ENCODE data around the gene TAF4.
"Not testable (repeated sequence)": the region's sequence is repeated elsewhere in the genome, so short reads cannot be mapped to it uniquely, and the experiment has no call there.

Gene TAF4

DNA sequence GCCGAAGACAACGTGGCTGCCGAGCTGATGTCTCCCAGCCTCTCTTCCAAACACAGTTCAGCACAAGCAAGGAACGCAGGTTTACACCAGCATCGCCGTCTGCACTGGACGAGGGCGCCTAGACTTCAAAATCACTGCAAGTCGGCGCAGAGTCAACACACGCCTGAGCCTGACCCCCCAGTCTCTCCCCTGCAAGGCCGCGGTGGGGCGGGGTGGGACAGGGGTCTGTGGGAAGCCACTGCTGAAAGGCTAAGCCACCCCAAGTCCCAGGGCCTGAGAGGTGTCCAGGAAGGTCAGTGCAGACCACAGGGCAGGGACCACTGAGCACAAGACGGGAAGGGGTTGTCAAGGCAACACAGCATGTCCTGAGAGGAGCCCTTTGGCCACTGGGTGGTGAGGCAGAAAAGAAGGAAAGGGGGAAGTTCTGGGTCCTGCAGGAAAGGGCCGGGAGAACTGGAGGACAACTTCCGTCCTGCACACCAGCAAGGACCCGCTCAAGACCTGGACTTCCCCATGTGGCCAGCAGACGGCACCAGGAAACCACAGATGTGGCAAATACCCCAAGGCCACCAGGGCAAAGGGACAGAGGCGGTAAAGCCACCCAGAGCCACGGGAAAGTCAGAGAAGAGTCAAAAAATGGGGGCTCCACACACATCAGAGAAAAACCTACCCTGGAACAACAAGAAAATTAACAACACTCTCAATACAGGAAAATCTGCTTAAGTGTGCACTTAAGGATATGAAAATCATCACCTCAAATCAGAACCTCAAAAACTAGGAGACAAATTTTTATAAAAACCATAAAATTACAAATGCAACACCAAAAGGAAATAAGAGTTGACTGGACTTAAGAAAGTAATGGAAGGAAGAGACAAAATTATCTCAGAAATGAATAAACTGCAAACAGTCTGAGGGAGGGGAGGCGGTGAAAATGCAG is 84.8 kb downstream of the TAF4 start:
- no peak for DNase-seq (ENCODE audit: low read depth in 3 of 3, low spot score in 1 of 3)

DNA sequence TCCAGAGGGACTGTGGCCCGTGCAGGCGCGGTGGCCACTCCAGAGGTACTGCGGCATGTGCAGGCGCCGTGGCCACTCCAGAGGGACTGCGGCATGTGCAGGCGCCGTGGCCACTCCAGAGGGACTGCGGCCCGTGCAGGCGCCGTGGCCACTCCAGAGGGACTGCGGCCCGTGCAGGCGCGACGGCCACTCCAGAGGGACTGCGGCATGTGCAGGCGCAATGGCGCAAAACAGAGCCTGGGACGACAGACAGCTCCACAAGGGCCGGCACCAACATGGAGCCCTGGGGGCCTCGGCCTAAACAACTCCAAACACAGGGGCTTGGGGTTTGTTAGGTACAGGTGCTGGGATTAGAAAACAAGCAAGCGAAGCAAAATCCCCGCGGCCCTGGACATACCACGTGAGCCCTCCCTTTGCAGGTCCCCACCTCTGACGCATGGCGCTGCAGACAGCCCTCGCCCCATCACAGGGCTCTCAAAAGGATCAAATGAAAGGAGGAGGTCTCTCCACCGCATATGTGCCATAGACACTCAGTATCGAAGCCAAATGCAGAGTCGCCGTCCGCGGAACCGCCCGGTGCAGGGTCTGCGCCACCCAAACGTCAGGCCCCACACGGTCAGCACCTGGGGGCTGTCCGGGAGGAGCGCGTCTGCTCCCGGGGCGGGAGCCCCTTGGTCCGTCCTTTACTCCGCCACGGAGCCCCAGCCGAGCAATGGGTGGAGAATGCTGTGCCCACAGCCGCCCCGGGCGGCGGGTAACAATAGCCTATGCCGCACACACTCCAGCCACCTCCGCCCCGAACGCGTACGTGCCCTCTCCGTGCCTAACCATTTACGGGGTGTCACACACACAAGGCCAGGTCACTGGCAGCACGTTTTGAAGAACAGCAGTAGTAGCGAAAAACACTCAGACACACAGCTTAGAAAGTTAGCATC is 85.7 kb downstream of the TAF4 start:
- no peak for DNase-seq (ENCODE audit: low read depth in 3 of 3, low spot score in 1 of 3)

DNA sequence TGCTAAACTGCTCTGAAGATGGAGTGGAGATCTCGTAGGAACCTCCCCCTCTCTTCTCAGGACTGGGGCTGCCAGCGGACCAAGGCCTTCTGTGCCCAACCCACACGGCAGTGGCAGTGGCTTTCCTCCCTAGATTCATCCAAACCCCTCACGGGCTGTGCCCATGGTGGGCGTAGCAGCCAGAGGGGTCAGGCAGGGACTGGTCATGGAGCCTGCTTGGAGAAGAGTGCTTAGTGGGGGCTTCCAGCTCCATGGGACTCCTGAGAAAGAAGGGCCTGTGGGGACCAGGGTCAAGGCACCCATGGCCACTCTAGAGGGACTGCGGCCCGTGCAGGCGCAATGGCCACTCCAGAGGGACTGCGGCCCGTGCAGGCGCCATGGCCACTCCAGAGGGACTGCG is 86.6 kb downstream of the TAF4 start:
- no peak for DNase-seq (ENCODE audit: low read depth in 3 of 3, low spot score in 1 of 3)

DNA sequence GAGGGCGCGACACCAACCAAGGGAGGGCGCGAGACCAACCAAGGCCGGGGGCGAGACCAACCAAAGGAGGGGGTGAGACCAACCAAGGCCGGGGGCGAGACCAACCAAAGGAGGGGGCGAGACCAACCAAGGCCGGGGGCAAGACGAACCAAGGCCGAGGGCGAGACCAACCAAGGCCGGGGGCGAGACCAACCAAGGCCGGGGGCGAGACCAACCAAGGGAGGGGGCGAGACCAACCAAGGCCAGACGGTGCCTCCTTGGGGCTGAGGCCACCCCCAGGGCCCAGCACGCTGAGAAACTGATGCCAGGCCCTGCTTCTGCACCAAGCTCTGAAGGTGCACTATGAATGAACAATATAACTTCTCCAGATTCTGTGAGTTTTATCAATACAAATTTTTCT is 87.2 kb downstream of the TAF4 start:
- no peak for DNase-seq (ENCODE audit: low read depth in 3 of 3, low spot score in 1 of 3)

DNA sequence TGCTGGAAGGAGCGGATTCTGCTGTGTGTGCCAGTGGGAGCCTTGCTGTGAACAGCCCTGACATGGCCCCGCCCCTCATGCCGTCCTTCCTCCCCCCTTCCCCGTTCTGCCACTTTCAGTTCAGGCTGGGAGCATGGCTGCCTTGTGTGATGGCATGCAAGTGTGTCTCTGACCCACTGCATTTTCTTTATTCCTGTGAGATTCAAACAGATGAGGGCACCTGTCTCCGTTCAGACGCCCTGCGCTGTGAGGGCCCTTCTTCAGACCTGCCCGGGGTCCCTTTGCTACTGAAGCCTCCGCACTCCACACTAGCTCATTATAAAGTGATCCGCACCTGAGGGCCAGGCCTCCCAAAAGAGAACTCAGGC is 88.3 kb downstream of the TAF4 start:
- no peak for DNase-seq (ENCODE audit: low read depth in 3 of 3, low spot score in 1 of 3)

DNA sequence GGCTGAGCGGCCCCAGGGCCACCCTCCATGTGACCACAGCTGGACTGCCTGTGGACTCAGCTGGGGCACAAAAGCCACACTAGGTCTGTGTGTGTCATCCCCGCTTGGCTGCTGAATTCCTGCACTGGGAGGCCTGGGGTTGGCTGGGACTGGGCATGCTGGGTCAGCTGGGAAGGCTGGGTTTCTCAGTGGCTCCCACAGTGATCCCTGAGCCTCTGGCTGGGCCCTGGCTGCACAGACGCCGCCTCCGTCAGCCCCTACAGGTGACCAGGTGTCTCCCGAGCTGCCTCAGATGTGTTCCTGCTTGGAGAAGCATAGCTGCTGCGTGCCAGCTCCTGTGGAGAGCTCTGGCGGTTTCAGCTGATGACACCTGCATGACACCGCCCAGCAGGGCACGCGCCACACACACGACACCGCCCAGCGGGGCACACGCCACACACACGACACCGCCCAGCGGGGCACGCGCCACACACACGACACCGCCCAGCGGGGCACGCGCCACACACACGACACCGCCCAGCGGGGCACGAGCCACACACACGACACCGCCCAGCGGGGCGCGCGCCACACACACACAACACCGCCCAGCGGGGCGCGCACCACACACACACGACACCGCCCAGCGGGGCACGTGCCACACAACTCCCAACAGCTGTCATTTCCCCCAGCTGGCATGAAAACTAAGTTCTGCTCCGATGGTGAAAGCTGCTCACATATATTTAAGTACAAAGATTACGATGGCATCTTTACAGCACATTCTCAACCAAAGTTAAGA is 88.8 kb downstream of the TAF4 start:
- no peak for DNase-seq (ENCODE audit: low read depth in 3 of 3, low spot score in 1 of 3)

DNA sequence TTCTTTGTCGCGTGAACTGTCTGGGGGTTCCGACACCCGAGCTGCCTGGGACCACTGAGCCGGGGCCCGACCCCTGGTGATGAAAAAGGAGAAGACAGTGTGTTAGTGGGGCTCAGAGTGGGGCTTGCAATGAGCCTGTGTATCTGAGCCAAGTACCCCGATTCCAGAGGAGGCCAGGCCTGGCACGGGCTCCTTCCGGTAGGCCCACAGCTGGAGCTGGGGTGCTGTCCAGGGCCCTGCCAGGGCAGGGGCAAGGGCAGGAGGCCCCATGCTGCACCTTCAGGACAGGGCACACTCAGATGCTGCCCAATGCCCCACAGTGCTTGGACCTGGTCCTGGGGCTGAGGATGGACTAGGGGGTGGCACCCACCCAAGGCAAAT is 89.4 kb downstream of the TAF4 start:
- DNase-seq (ENCODE audit: low read depth in 3 of 3, low spot score in 1 of 3) = no peak

DNA sequence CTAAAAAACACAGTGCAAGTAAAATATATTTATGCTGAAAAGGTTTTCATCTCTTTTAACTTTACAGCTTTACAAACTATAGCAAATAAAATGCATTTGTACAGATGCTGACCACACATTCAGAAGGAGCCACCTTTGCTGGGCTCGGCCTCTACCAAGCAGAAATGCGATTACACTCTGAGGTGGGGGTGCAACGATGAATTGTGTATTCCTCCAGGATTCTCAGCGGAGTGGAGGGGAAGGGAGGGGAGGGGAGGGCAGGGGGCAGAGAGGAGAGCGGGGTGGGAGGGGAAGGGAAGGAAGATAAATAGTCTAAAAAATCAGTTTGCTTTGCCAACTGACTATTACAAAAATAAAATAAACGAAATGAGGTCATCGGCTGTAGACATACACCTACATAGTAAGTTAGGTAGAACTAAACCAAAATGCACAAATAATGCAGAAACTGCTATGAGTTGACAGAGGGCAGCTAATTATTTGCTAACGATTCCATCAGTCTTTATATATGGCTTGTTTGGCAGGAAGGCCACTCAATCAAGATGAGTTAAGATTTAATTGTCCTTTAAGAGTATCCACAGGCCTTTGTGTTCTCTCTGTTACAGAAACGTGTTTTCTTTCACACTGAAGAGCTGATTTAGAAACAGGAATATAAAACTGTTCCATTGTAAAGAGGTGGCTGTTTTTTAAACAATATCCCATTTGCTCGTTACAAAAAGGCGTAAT is 90.1 kb downstream of the TAF4 start:
- DNase-seq (ENCODE audit: low read depth in 3 of 3, low spot score in 1 of 3) = no peak

DNA sequence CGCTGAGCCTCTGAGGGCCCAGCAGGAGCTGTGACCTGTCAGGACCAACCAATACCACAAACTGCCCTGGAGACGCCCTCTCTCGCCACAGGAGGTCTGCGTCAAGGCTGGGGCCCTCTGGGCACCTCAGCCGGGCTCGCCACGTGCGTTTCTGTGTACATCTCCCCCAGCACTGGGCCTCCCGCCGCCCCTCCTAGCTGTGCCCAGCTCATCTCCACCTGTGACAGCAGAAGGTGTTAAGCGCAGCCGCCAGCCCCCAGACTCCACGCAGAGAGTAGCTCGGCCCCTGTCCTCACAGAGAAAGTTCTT is 91.4 kb downstream of the TAF4 start:
- DNase-seq (ENCODE audit: low read depth in 3 of 3, low spot score in 1 of 3) = no peak

DNA sequence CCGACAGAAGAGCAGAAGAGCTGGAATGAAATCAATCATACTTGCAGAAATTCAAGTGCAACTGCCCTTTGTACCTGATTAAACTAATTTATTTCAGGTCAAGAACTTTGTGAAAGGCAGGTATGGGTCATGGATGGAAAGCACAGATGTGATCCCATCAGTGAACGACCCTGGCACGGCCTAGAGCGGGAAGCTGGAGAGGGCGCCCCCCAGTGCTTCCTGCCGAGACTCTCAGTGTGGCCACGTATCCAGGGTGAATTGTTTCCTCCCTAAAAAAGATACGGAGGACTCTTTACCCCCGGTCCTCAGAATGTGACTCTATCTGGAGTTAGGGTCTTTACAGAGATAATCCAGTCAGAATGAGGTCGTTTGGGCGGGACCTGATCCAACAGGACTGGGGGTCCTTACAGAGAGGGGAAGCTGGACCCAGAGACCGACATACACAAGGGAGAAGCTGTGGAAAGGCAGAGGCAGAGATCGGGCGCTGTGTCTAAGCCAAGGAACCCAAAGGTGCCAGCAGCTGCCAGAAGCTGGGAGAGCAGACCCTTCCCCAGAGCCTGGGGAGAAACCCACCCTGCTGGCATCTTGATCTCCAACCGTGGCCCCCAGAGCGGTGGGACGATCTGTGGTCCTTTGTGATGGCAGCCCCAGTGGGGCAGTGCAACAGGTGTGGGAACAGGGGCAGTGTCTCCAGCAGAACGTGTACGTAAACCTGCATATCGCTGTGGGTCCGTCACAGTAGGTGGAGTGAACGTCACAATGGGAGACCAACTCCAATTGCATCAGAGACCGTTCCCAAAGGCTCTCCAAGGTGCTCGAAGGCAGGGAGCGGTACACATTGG is 91.9 kb downstream of the TAF4 start:
- DNase-seq (ENCODE audit: low read depth in 3 of 3, low spot score in 1 of 3) = no peak

DNA sequence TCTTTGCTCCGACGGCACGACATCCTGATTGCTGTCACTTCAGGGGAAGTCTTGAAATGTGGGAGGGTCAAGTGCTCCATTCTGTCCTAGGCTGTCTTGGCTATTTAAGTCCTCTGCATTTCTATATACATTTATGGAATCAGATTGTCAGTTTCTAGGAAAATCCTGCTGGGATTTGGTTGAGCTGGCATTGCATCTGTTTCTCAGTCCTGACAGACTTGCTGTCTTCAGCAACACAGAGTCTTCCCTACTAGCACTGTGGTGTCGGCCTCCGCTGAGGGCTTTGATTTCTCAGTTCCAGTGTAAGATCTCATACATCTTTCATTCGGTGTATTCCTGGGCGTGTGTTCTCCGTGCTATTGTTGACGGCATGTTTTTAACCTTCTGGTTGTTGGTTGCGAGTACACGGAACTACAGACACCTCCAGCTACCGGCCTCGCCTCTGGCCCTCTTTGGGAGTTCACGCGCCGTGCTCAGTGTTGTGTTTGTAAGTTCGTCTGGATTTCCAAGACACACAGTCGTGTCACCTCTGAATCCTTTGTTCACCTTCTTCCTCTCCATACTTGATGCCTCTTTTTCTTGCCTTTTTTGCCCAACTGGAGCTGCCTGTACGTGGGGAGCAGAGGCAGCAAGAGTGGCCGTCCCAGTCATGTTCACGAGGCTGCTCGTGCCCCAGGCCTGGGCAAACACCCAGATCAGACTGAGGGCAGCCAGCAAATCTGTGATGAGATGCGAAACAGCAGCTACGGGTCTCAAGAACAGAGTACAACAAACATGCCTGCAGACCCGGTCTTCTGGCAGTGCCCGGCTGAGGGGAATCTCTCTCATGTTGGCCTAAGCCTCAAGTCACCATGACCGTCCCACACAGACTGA is 92.8 kb downstream of the TAF4 start:
- no peak for DNase-seq (ENCODE audit: low read depth in 3 of 3, low spot score in 1 of 3)

DNA sequence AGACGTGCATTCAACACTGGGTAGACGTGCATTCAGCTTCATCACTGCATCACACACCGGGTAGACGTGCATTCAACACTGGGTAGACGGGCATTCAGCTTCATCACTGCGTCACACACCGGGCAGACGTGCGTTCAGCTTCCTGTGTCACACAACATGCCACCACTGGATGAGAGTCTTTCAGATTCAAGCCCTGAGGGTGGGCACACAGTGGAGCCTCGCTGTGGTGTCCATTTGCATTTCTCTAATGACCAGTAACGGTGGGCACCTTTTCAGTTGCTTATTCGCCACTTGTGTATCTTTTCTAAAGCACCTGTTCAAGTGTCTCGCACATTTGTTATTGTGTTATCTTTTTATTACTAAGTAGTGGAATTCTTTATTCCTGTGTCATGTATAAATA is 94.1 kb downstream of the TAF4 start:
- not testable (repeated sequence) for DNase-seq (ENCODE audit: low read depth in 3 of 3, low spot score in 1 of 3)

DNA sequence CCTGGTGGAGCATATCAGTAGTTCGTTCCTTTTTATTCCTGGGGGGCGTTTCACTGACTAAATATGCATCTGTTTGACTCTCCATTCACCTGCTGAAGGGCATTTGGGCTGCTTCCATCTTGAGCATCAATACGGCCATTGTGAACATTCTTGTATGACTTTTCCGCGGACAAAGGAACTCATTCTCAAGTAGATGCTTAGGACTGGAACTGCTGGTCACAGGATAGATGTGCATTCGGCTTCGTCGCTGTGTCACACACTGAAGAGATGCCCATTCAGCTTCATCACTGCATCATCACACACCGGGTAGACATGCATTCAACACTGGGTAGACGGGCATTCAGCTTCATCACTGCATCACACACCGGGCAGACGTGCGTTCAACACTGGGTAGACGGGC is 95.3 kb downstream of the TAF4 start:
- DNase-seq (ENCODE audit: low read depth in 3 of 3, low spot score in 1 of 3) = no peak

DNA sequence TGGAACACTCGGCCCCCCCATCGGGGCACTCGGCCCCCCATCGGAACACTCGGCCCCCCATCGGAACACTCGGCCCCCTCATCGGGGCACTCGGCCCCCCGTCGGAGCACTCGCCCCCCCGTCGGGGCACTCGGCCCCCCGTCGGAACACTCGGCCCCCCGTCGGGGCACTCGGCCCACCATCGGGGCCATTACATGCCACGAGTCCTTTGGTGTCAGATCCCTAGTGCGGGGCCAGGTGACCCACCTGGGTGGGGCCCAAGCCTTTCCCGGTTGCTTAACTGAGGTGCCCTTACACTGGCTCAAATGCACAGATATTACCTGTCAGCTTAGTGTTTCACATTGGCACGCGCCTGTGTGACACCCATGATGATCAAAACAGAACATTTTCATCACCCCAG is 95.9 kb downstream of the TAF4 start:
- no peak for DNase-seq (ENCODE audit: low read depth in 3 of 3, low spot score in 1 of 3)

DNA sequence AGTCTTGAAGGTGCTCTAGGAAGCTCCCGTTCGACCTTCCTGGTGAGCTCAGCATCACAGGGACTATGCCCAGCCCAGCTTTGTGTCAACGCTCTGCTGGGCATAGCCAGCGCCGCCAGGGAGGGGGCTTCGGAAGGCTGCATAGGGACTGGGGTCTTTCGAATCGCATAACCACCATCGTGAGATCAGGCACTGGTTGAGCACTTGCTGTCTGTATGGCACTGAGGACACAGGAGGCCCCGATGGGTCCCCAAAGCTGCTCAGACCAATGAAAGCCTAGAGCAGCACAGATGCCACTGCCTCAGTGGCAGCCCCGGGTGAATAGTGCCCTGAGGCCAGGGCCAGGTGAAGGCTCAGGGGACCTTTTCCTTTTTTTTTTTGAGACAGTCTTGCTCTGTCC is 96.7 kb downstream of the TAF4 start:
- no peak for DNase-seq (ENCODE audit: low read depth in 3 of 3, low spot score in 1 of 3)

DNA sequence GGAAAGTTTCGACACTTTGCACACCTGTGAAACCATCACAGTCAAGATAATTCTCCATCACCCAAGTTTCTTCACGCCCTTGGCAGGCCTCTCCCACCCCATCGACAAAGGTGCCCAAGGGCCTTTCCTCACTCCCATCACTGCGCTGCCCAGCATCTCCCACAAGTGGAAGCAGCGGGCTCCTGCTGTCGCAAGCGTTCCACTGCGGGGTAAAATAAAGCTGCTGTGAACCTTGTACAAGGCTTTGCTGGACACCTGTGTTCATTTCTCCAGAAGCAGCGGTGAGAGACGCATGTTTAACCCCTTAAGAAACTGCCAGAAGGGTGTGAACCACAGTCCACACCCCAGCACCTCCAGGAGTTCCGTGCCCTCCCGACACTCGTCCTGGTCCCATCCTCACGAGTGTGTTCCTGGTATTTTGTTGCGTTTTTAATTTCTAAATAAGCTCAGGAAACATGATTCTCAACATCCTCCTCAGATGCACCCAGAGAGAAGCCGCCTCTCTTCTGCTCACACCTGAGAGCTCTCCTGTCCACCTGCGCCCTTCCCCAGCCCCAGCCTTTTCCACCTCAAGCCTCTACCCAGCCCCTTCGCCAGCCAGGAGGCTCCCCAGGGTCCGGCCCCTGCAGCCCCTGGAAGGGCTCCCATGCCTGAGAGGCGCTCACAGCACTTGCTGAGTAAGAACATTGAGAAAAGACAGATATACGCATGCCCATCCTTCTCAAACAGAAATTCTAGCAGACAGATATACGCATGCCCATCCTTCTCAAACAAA is 97.5 kb downstream of the TAF4 start:
- no peak for DNase-seq (ENCODE audit: low read depth in 3 of 3, low spot score in 1 of 3)

DNA sequence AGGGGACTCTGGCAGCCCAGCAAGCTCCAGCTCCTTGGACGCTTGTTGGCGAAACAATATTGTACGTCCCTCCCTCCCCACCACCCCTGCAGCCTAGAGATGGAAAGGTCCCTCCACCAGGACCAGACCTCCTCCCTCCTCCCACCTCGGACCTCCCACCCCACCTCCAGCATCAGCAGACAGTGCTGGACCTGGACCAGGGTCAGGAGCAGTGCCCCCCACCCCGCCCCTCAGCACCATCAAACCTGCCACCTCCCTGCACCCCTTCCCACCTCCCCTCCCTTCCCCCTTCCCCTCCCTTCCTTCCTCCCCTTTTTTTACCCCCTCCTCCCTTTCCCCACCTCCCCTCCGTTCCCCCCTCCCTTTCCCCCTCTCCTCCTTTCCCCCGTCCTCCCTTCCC is 98.4 kb downstream of the TAF4 start:
- DNase-seq (ENCODE audit: low read depth in 3 of 3, low spot score in 1 of 3) = no peak

DNA sequence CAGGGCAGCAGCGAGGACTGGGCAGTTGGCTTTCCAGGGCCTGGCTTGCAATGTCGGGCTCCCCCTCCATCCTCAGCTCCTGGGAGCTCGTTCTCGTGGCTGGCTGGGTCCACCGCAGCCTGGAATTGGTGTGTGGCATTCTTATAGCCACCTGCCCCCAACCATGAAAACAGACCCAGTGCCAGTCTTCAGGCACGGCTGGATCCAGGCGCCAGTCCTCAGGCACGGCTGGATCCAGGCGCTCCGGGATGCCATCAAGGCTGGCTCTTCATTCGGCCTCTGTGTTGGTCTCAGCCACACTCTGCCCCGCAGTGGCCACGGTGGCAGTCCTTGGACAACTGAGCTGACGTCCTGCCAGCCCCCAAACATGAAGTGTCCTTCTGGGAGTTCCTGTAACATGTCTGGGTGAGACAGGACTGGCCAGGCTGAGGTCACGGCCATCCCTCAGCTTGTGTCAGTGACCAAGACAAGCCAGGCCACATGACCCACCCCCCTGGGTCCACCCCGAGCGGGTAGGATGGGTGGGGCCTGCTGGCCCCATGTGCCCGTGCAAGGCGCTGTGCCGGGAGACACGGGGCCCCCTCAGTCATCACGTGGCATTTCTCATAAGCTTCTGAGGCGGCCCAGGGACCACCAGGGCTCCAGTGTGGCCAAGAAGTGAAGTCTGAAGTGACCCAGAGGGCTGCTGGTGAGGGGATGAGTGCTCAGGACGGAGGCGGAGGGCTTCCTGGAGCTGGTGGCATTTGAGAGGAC is 99.0 kb downstream of the TAF4 start:
- DNase-seq (ENCODE audit: low read depth in 3 of 3, low spot score in 1 of 3) = no peak

Measured in stimulated activated CD4-positive, alpha-beta T cell treated with anti-CD3 and anti-CD28 coated beads, TNF-alpha, amount 100 ng/mL, for 1 hour (primary cell).